Mucosa of rectum (tissue), 2 donors: ENCODE data around the gene ANOS1.

Source experiments
- H3K27ac ChIP-seq, 2 donors: one replicate each; pipeline ENCODE4 v1.7.0; 2013; ENCODE audit warnings: inconsistent platforms in 2 of 2, low read depth in 2 of 2, low read length in 2 of 2
- H3K27me3 ChIP-seq, 2 donors: one replicate each; pipeline ENCODE4 v1.7.0; 2013; ENCODE audit warnings: low read length in 2 of 2; ENCODE audit not compliant: control insufficient read depth in 2 of 2, insufficient read depth in 2 of 2
- H3K36me3 ChIP-seq, 2 donors: one replicate each; pipeline ENCODE4 v1.7.0; 2013; ENCODE audit warnings: low read length in 2 of 2; ENCODE audit not compliant: control insufficient read depth in 2 of 2, insufficient read depth in 2 of 2
- H3K4me1 ChIP-seq, 2 donors: one replicate each; pipeline ENCODE4 v1.7.0; 2013; ENCODE audit warnings: low read length in 2 of 2, mild to moderate bottlenecking in 1 of 2; ENCODE audit not compliant: control insufficient read depth in 2 of 2, insufficient read depth in 2 of 2
- H3K4me3 ChIP-seq, 2 donors: one replicate each; pipeline ENCODE4 v1.7.0; 2013; ENCODE audit warnings: low read length in 2 of 2
- H3K9ac ChIP-seq, 2 donors: one replicate each; pipeline ENCODE4 v1.7.0; 2013; ENCODE audit warnings: low read length in 2 of 2, low read depth in 1 of 2, mild to moderate bottlenecking in 1 of 2
- H3K9me3 ChIP-seq, 2 donors: one replicate each; pipeline ENCODE4 v1.7.0; 2013; ENCODE audit warnings: low read length in 2 of 2; ENCODE audit not compliant: control insufficient read depth in 2 of 2
- donor health status: healthy.
- donor health status: Normal muscosa, but diverticular disease.

The ANOS1 gene

GRCh38 chrX:8743126-8743732 lies 11.3 kb upstream of the ANOS1 start:
- H3K27ac ChIP-seq, result no peak overlapping the region
- no peak overlapping the region for H3K4me3 ChIP-seq
- H3K36me3 ChIP-seq, result no peaks in the 10 kb centered on the region
- no peaks in the 10 kb centered on the region for H3K9me3 ChIP-seq
- no peaks in the 10 kb centered on the region for H3K27me3 ChIP-seq
- no peak overlapping the region for H3K9ac ChIP-seq
- H3K4me1 ChIP-seq, result no peaks in the 10 kb centered on the region

DNA sequence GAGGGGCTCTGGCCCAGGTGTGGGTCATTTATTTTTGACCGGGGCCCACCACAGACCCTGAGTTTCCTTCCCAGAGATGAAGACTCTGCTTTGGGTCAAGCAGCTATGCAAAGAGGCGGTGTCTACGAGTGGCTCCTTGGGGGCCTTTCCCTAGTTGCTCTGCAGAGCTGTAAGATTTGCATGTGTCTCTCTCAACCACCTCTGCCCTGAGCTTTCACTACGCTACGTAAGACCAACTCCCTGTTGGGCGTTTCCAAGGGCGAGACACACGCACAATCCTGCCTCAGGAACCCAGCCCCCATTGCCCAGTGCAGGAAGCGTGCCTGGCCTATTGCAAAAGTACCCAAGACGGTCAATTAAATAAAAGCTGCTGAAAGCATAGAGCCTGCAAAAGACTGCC lies 10.0 kb upstream of the ANOS1 start:
- Histone ChIP-seq H3K4me1 (no peaks in the 10 kb centered on the region), H3K27ac (no peak overlapping the region), H3K9ac (no peak overlapping the region), H3K27me3 (no peaks in the 10 kb centered on the region), H3K36me3 (no peaks in the 10 kb centered on the region), H3K9me3 (no peaks in the 10 kb centered on the region), H3K4me3 (no peak overlapping the region)

- Histone ChIP-seq H3K27me3 (peaks cover 0 to under 1% of the 10 kb centered on the region in 2 donors), H3K36me3 (no peaks in the 10 kb centered on the region), H3K27ac (no peak overlapping the region), H3K4me3 (no peak overlapping the region), H3K9ac (no peak overlapping the region), H3K9me3 (no peaks in the 10 kb centered on the region), H3K4me1 (no peaks in the 10 kb centered on the region)
Observed at GRCh38 chrX:8738588-8739189, 6.8 kb upstream of the ANOS1 start.

- H3K27ac ChIP-seq, result no peak overlapping the region
- peaks cover 5 to 9% of the 10 kb centered on the region in 2 donors for H3K27me3 ChIP-seq
- H3K4me3 ChIP-seq, result no peak overlapping the region
Observed at GRCh38 chrX:8737883-8738282, 5.9 kb upstream of the ANOS1 start.

DNA sequence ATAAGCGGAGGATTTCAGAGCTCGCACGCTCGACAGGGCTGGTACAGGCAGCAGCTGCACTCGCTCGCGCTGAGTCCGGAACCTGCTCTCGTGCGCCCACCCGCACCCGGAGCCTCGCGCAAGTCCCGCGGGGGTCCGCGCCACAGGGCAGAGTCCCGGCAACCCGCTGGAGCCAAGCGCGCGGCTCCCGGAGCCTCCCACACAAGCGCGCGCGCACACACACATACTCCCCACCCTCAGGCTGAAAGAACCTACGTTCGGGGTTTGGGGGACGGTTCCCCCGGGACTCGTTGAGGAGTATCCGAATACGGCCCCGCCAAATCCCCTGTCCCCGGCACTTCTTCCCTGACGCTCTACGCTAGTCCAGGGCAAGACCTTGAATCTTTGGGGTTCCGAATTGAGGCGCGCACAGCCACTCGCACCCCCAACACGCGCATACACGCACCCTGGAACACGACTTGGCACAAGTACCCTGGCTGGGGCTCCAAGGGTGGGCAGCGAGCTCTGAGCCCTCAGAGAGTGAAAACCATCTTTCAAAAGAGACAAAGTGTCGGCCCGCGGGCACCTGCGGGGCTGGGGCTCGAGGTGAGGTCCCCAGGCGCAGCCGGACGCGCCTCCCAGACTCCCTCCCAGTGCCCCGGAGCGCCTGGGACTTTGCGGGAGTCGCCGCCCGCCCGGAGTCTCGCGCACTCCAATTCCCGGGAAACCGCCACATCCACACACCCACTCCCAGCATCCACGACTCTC lies 952 bp downstream of the ANOS1 start:
- H3K9ac ChIP-seq, result no peak overlapping the region
- H3K4me3 ChIP-seq, result no peak overlapping the region
- H3K4me1 ChIP-seq, result peaks cover 0 to 5% of the 10 kb centered on the region in 2 donors
- H3K27ac ChIP-seq, result no peak overlapping the region
- H3K27me3 ChIP-seq, result peaks cover 9 to 31% of the 10 kb centered on the region in 2 donors
- H3K36me3 ChIP-seq, result no peaks in the 10 kb centered on the region
- no peaks in the 10 kb centered on the region for H3K9me3 ChIP-seq

More at GRCh38 chrX:8737883-8738282, 5.9 kb upstream of the ANOS1 start:
- Histone ChIP-seq H3K9me3 (no peaks in the 10 kb centered on the region), H3K4me1 (no peaks in the 10 kb centered on the region), H3K36me3 (no peaks in the 10 kb centered on the region), H3K9ac (no peak overlapping the region)

DNA sequence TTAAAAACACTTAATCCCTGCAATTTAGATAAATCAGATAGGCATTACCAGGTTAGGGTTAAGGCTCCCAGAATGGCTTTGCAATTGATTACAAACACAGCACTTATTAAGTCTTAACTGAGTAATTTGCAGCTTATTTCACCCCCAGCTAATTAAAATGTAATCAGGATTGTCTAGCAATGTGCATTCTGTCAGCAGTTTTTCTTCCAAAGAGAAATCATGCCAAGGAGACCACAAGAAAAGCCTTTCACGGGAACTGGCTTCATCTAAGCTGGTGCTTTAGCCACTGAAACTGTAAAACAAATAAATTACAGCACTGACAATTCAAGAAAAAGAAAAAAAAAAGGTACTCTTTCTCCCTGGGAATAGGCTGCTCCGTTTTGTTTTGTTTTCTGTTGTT lies 2.1 kb downstream of the ANOS1 start:
- peaks cover 0 to 5% of the 10 kb centered on the region in 2 donors for H3K4me1 ChIP-seq
- no peak overlapping the region for H3K4me3 ChIP-seq
- peaks cover 11 to 31% of the 10 kb centered on the region in 2 donors for H3K27me3 ChIP-seq
- H3K9ac ChIP-seq, result no peak overlapping the region
- H3K27ac ChIP-seq, result no peak overlapping the region
- no peaks in the 10 kb centered on the region for H3K9me3 ChIP-seq
- H3K36me3 ChIP-seq, result no peaks in the 10 kb centered on the region

GRCh38 chrX:8728932-8729535 lies 2.9 kb downstream of the ANOS1 start:
- no peak overlapping the region for H3K4me3 ChIP-seq

GRCh38 chrX:8726031-8726652 lies 5.8 kb downstream of the ANOS1 start:
- Histone ChIP-seq H3K27ac (no peak overlapping the region), H3K4me3 (no peak overlapping the region), H3K4me1 (peaks cover 0 to 2% of the 10 kb centered on the region in 2 donors)

More at GRCh38 chrX:8728932-8729535, 2.9 kb downstream of the ANOS1 start:
- Histone ChIP-seq H3K9ac (no peak overlapping the region), H3K9me3 (no peaks in the 10 kb centered on the region), H3K36me3 (no peaks in the 10 kb centered on the region), H3K27me3 (peaks cover 15 to 31% of the 10 kb centered on the region in 2 donors), H3K27ac (no peak overlapping the region), H3K4me1 (peaks cover 0 to 5% of the 10 kb centered on the region in 2 donors)

DNA sequence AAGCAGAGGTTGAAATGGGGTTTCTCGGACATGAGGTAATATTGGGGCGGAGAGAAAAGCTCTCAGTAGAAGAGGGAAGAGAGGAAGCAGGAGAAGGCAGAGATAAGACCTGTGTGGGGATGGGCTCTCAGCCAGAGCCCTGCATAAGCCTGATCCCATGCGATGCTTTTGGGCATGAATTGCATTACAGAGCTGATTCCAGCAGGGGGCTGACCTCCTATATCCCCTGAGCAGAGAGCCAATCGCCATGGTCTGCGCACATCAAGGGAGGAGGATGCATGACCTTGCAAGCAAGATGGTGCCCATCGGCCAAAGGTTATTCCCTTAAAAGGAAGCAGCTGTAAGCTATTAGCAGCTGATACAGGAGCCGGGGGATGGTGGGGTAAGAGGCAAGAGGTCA lies 7.6 kb downstream of the ANOS1 start:
- Histone ChIP-seq H3K4me1 (no peaks in the 10 kb centered on the region), H3K27ac (no peak overlapping the region), H3K9me3 (no peaks in the 10 kb centered on the region), H3K36me3 (no peaks in the 10 kb centered on the region), H3K4me3 (no peak overlapping the region), H3K27me3 (peaks cover 9 to 14% of the 10 kb centered on the region in 2 donors), H3K9ac (no peak overlapping the region)

More at GRCh38 chrX:8726031-8726652, 5.8 kb downstream of the ANOS1 start:
- H3K9me3 ChIP-seq, result no peaks in the 10 kb centered on the region
- H3K36me3 ChIP-seq, result no peaks in the 10 kb centered on the region
- peaks cover 9 to 20% of the 10 kb centered on the region in 2 donors for H3K27me3 ChIP-seq
- H3K9ac ChIP-seq, result no peak overlapping the region
